Measurements from ENCODE around the gene ZNF775.

ZNF775 gene

DNA sequence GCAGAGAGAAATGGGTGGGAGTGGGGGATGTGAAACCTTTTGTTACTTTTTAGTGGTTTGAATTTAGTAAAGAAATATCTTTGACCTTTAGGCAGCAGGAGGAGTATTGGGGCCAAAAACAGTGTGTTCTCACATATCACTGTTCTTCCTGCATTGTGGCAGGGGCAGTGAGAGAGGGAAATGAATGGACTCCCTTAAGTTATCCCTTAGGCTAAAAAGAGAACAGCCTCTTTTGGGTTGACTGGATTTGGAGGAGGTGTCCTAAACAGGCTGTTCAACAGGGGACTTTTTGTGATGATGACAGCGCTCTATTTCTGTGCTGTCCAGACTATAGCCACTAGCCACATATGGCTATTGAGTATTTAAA lies 22.3 kb downstream of the ZNF775 start:
- no peak for DNase-seq (ENCODE audit: low spot score)

DNA sequence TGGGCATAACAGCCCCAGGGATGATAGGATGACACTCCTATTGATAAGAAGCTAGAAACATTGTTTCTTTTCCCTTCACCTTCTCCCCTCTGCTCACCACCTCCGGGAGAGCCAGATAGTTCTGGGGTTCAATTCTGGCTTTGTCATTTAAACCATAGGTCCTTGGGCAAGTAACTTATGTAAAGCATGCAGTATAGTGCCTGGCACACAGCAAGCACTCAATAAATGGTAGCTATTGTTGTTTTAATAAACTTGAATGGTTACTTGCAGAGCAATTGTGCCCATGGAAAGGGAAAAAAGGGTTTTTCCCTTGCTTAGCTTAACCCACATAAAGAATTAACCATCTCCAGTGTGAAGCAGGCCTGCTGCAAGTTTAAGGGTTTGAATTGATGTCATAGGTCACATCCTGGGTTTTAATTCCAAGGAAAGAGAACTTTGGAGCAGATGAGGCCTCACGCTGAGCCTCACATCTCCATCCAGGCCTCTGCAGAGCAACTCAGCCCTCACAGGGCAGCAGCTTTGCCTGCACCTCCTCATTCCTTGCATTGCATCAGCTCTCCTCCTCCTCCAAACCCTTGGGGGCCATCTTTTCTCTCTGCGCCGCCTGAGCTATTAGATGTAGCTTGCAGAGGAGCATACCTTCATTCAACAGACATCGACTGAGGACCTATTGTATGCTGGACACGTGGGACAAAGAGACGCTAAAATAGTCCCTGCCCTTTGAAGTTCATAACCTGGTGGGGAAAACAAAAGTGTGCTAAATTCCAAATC lies 22.9 kb downstream of the ZNF775 start:
- DNase-seq (ENCODE audit: low spot score), result no peak

DNA sequence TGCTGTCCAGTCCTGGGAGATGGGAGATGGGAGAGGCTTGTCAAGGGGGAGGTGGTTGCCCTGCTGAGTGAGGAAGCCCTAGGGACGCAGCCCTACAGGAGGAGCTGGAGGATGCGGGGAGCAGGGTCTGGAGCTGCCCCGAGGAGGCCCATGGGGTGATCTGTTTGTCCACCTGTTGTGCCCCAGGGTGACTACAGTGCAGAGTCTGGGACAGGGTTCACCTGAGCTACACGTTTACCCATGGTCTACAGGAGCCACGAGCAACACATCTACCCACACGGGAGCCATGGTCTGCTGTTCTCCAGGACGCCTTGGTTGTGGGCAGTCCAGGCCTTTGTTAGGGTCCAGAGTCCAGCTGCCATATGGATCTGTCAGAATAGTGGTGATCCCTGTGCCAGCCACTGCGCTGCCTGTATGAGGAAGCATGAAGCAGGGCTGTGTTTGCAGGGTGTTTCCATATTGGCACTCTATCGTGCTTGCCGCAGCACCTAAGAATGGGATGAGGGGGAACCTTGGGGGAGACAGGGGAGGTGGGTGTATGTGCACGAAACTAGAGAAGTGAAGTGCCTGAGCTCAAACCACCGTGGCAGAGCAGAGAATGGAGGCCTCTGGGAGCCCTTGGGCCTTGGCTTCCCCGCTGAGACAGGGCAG lies 23.7 kb downstream of the ZNF775 start:
- no peak for DNase-seq (ENCODE audit: low spot score)

DNA sequence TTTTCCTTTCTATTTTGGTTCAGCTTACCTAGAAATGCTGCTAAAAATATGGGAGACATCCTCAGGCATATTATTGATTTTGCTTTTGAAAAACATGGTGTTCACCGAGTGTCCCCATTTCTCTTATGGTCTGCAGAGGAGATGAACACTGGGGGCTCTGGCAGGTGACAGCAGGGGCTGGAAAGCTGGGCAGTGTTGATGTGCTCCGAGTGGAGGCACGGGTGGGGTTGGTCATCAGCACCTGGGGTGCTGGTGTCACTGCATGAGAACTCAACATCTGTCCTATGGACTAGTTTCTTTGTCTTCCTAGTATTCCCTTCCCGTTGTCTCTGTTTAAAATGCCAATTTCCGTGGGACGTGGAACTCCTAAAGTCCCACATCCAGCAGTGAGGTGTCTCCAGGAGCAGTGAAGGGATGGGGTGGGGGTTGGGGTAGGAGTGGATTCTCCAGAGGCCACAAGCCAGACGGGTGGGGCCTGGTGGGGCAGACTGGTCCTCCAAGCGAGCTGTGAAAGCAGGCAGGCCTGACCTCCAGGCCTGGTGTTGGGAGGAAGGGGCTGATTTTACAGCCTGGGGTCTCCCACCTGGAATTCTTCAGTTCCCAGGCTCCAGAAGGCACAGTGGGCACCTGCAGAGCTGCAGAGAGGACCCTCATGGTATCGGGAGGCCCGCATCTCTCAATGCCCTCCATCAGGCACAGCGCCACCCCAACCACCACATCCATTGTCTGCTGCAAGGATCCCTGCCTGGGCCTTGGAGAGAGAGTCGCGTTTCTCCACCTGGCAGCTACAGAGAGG lies 24.4 kb downstream of the ZNF775 start:
- DNase-seq (ENCODE audit: low spot score), result no peak

DNA sequence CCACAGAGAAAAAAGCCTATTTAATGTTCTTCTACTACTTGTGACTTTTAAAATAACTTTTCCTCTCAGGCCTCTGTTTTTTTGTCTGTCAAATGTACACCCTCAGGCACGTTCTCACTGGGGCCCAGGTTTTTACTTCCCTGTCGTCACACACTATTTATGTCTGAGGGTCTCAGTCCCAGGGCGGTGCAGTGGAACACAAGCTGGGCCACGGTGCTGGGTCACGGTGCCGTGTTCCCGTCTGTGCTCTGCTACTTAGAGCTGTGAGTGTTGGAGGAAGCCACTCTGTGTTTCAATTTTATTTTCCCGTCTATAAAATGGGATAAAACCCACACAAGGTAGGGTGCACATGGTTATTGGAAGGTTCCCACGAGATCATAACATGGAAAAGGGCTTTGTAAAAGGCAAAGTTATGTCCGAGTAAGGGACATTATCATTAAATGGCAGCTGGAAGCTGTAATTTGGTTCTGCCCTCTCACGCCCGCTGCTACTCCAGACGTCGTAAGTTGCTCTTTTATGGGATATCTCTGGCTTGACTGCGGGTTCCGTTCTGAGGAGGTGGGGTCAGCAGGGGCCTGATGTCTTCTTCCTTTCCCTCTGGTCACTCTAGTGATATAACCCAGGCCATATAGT lies 25.2 kb downstream of the ZNF775 start:
- no peak for DNase-seq (ENCODE audit: low spot score)

DNA sequence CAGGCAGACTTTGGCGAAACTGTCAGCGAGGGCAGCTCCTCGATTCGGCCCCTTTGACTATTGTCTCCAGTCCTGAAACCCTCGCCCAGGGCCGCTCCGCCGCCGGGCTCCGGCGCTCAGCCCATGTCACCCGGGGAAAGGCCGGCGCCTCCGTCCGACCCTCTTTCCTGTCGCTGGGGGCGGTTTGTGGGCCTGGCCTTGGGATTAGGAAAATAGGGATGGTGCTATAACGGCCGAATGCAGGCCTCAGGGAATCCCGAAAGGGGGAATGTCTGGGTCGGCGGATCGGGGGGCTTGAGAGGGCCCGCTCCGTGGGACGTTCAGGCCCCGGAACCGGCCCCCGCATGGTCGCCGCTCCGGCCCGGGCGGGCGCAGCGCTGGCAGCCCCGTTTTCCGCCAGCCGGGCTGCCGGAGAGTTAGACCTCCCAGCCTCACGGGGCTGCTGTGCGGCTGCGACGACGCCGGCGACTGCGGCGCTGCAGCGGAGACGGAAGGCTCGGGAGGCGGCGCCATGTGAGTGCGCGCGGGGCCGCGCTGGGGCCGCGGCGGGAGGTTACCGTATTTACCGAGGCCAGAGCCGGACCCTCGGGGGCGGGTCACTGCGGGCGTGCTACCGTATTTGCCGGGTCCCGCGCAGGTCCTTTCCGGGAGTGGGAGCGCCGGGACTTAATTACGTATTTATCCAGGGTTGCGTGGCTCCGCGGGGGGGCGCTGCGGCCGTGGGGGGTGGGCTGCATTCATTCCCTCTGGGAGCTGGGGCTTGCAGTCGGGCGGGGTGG lies 25.9 kb downstream of the ZNF775 start:
- DNase-seq (ENCODE audit: low spot score), result peak; percentile 91

DNA sequence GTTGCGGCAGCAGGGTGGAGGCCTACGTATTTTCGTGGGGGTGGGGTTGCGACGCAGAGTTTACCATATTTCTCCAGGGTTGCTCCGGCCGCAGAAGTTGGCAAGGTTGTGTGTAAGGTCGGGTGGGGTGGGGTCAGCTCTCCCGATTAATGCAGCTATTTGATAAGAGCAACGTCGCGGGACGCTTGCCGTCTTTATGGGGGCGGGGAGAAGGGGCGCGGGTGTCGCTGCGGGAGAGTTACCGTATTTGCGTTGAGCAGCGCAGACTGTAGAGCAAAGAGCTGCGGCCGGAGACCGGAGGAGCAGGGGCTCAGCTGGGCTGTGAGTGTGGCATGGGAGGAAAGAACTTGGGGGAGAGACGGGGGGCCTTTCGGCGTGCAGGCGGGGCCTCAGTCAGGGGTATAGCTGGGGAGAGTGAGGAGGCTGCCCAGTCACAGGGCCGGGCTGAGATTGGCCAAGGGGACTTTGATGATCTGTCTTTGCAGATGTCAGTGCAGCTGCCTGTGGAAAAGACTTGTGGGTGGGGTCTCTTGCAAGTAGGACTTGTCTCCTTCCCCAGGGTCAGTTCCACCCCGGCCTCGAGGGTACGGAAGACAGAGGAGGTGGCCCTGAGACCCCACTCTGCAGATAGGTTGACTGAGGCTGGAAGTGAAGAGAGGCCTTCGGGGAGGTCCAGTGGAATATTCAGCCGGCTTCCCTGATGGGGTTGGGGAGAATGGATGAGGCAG lies 26.6 kb downstream of the ZNF775 start:
- DNase-seq (ENCODE audit: low spot score), result no peak

DNA sequence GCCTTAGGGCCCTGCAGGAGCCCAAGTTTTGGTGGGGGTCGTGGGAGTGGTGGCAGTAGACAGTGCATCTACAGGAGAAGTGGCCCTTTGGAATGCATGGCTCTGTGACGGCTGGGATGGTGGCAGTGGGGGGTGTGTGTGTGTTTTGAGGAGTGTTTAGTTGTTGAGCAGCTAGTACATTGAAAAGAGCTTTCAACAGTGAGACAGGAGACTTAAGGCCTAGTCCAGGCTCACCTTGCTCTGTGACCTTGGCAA lies 27.1 kb downstream of the ZNF775 start:
- DNase-seq (ENCODE audit: low spot score), result no peak

DNA sequence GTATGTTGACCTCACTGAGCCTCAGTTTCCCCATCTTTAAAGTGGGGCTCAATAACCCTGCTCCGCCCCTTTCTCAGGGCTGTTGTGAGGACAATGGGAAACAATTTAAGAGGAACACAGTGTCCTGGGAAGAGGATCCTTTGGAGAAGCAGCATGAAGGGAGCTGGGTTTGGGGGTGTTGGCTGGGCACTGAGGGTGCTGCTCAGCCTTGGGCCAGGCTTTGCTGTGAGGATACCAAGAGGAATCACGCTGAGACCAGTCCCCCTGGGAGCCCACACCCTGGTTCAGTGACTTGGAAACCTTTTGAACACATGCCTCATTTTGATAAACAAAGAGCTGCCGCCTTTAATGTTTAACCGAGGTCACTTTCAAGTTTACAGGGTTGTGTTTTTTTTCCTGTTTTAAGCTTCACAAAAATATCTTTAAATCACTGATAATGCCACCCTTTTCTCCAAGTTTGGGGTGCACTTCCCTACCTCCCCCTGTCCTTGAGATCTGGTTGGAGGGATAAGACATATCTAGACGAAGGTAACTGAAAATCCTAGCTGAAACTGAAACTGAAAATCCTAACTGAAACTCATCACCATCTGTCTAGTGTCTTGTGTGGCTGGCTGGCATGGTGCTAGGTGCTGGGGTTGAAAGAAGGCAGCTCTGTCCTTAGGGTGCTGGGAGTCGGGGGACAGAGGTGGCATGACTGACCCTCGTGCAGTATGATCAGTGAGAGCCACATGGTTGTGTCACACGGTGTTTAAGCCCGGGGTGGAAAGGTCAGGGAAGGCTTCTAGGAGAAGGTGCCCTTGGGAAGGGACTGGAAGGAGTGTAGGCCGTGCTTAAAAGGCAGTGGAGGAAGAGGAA lies 27.7 kb downstream of the ZNF775 start:
- DNase-seq (ENCODE audit: low spot score), result no peak

DNA sequence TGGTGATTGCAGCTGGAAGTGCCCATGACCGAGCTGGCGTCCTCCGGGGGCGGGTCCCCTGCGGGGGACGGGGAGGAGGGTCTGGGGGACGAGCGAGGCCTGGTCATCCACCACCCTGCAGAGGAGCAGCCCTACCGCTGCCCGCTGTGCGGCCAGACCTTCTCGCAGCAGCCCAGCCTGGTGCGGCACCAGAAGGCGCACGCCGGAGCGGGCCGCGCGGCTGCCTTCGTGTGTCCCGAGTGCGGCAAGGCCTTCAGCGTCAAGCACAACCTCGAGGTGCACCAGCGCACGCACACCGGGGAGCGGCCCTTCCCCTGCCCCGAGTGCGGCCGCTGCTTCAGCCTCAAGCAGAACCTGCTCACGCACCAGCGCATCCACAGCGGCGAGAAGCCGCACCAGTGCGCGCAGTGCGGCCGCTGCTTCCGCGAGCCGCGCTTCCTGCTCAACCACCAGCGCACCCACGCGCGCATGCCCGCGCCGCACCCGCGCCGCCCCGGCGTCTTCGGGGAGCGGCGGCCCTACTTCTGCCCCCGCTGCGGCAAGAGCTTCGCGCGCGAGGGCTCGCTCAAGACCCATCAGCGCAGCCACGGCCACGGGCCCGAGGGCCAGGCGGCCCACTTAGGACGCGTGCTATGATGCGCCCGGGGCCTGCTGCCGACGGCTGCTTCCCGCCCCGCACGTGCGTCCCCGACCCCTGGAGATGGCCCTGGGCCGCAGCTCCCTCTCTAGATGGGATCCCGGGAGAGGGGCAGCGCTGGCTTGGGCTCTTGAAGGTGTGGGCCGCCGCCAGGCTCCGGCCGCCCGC lies 28.7 kb downstream of the ZNF775 start:
- no peak for DNase-seq (ENCODE audit: low spot score)

DNA sequence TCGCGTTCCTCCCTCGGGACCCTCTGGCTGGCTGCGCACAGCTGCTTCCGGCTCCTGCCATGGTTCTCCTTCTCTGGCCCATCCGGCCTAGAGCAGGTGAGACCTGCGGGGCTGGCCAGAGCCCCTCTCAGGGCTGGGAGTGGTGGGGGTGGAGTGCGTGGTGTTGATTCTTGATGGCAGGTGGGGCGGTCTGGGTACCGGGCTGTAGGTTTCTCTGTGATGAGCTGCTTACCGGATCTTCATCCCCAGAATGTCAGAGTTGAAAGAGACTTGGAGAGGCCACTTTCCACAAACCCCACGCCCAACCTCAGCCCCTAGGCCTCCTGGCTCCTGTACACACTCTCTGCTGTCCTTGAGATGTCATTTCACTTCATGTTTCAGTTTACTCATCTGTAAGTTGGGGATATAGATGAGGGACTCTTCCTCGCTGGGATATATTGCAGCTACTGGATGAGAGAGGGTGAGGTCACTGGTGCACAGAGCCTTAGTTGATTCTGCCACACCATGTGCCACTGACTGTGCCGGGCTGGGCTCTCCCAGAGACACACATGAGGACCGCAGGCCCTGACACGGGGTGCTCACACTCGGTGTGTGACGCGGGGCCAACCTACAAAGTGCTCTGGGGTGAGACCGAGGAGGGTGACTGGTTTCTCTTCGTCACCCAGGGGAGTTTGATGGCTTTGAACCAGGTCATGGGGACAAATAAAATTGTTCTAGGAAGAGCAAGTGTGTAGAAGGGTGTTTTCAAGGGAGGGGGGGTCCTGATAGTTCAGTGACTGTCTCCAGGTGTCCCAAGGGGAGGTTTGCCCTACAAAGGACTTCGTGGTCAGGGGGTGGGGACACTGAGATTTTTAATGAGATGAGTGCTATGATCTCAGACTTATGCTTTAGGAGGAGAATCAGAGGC lies 29.5 kb downstream of the ZNF775 start:
- DNase-seq (ENCODE audit: low spot score), result no peak

DNA sequence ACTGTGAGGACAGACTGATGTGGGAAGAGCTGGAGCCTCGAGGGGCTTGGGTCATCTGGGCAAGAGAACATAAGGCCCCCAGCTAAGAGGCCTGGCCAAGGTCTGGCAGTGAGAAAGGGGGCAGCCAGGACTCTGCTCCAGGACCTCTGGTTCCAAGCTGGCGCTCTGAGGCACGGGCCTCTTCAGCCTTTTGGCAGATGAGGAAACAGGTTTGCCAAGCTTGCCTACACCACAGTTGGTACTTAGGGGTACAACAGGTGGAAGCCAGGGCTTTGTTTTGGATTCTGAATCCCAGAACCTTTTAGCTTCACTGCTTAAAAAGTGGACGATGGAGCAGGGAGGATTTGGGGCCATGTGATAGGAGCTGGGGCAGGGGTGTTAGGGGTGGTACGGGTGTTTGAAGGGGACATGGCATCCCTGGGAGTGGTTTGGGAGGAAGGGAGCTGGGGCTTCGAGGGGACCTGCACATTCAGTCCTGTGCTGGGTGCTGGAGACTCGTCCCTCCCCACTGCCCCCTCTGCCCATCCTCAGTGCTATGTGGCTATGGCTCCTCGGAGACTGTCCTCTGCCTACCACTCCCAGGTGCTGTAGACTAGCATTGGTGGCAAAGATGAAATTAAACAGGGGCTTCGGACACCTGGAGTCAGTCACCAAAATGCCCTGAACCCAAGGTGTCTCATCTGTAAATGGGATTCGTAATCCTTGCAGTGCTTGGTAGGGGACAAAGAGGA lies 30.3 kb downstream of the ZNF775 start:
- DNase-seq (ENCODE audit: low spot score), result no peak

DNA sequence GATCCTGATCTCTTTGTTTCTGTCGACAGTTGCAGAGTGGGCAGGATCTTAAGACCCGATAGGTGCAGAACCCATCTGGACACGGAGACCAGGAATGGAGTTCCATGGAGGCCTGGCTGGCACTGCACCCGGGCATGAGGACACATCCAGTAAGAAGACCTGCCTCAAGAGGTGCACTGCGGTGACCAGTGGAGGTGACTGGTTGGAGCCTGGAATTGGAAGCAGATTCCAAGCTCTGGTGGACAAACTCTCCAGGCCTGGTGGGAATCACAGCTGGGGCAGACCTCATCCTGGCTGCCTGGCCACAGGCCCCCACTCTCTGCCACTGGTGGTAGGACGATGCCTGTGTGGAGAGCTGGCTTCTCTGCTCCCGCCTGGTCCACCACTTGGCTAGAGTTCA lies 31.0 kb downstream of the ZNF775 start:
- no peak for DNase-seq (ENCODE audit: low spot score)

DNA sequence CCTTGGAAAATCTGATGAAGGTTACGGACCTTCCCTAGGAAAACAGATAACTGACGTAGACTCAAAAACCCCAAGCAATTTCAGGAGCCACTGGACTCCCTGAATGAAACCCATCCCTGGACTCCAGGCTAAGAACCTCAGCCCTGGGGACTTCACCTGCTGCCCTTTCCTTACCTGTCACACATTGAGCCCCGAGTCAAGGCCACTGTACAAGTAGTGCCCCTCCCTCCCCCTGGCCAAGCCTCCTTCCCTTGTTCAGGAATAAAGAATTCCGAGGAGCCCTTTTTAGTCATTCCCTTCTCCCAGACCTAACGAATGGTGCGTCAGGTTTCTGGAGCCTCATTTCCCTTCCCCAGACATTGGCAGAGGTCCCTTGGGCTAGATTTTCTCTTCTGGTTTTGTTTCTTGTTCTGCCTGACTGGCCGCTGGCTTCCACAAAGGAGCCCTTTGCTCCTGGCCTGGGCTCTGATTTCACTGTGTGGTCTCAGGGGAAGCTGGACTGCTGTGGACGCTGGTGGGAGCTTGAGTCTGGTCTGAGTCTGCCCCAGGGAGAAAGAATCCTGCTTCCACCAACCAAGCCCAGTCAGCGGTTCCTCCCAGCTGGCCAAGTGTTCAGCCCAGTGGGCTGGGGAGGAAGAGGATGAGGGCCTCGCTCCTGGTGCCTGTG lies 31.7 kb downstream of the ZNF775 start:
- no peak for DNase-seq (ENCODE audit: low spot score)

DNA sequence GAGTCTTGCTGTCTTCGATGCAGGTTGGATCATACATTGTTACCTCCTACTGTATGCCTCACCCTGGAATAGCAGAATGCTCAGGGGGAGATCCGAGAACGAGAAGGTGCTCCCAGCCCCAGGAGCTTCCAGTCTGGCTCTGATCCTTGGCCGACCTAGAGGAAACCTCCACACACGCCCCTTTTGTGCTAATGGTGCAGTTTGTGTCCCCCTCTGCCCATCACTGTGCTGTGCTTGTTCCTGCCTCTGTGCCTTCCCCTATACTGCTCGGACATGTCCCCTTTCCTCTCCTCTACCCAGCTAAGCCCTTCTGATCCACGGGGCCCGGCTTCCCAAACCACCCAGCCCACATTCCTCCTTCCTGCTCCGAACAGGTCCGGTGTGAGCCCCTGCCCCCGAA lies 32.5 kb downstream of the ZNF775 start:
- DNase-seq (ENCODE audit: low spot score), result no peak

DNA sequence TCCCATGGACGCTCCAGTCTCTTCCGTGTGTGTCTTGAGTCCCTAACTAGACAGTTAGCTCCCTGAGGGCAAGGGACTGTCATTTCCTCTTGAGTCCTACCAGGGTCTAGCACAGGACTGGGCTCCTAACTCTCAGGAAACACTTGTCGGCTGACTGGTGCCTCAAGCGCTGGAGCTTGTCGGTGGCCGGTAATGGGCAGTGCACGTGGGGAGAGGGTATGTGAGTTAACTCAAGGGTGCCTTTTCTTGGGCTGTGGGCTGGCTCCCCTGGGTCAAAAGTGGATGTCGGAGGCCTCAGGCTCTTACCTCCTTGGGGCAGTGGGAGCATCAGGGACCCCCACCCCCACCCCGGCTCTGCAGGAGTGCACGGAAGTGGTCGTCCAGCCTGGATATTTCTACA lies 32.9 kb downstream of the ZNF775 start:
- no peak for DNase-seq (ENCODE audit: low spot score)
